ENCODE data around the gene PCDHGB5.

PCDHGB5 gene

GRCh38 chr5:141437221-141437620 lies 39.5 kb downstream of the PCDHGB5 start:
- H3K9ac ChIP-seq (ENCODE audit: low read depth, low read length) = no peak overlapping the region
- H3K4me1 ChIP-seq (ENCODE audit: insufficient read depth, low read length) = no peaks in the 10 kb centered on the region
- no peaks in the 10 kb centered on the region for H3K36me3 ChIP-seq (ENCODE audit: insufficient read depth, low read length)
- H3K9me3 ChIP-seq (ENCODE audit: control insufficient read depth, insufficient read depth, low read length) = no peaks in the 10 kb centered on the region; the same call in 1 of the 2 replicates

GRCh38 chr5:141439411-141440141 lies 41.8 kb downstream of the PCDHGB5 start:
- Histone ChIP-seq H3K9ac (ENCODE audit: low read depth, low read length) (no peak overlapping the region), H3K36me3 (ENCODE audit: insufficient read depth, low read length) (no peaks in the 10 kb centered on the region), H3K4me1 (ENCODE audit: insufficient read depth, low read length) (no peaks in the 10 kb centered on the region), H3K9me3 (ENCODE audit: control insufficient read depth, insufficient read depth, low read length) (no peaks in the 10 kb centered on the region; the same call in 1 of the 2 replicates)

GRCh38 chr5:141440341-141440740 lies 42.6 kb downstream of the PCDHGB5 start:
- Histone ChIP-seq H3K9ac (ENCODE audit: low read depth, low read length) (no peak overlapping the region), H3K9me3 (ENCODE audit: control insufficient read depth, insufficient read depth, low read length) (no peaks in the 10 kb centered on the region; the same call in 1 of the 2 replicates), H3K4me1 (ENCODE audit: insufficient read depth, low read length) (no peaks in the 10 kb centered on the region), H3K36me3 (ENCODE audit: insufficient read depth, low read length) (no peaks in the 10 kb centered on the region)

GRCh38 chr5:141441571-141442170 lies 43.9 kb downstream of the PCDHGB5 start:
- no peaks in the 10 kb centered on the region for H3K36me3 ChIP-seq (ENCODE audit: insufficient read depth, low read length)
- H3K9me3 ChIP-seq (ENCODE audit: control insufficient read depth, insufficient read depth, low read length) = no peaks in the 10 kb centered on the region; the same call in 1 of the 2 replicates
- no peak overlapping the region for H3K9ac ChIP-seq (ENCODE audit: low read depth, low read length)
- no peaks in the 10 kb centered on the region for H3K4me1 ChIP-seq (ENCODE audit: insufficient read depth, low read length)
